Smooth muscle cell of trachea (primary cell): Measurements from ENCODE around the gene AHRR. TPM values are rescaled to one million over a fixed set of nuclear protein-coding genes. Genes with fewer than 3 reads are reported as not detected.

ENCODE experiments used
- total RNA-seq: library from RNA; depleted of rRNA; stranded (reverse); fragments of >200 nt; gene quantifications from 2 replicates; pipeline ENCODE4 v1.2.1, GENCODE V29; 2014

Gene AHRR
- total RNA-seq, result 55.7 and 86.8 TPM in 2 replicates

DNA sequence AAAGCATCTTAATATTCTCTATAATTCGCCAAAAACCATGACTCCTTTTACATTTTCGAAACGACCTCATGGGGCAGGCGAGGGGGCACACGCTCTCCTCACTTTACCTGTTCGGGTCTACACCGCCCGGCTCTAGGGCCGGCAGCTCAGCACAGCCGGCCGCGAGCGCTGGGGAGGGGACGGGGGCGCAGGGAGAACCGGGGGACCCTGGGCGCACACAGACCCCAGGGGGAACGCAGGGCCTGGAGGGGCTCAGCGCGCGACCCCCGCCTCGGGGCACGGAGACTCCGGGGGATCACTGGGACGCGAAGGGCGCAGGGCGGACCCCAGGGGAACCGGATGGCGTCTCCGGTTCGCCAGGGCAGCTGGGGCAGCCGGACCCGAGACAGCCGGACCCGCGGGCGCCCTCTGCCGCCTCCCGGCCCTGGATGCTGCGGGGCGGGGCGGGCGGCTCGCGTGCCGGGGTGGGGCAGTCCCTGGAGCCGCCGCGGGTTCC, at the start of gene AHRR:
Gene AHRR (plus strand): TSS at position 485 of the 496 bp plus-strand sequence. CDS start 22,189 bp downstream, outside the sequence.

DNA sequence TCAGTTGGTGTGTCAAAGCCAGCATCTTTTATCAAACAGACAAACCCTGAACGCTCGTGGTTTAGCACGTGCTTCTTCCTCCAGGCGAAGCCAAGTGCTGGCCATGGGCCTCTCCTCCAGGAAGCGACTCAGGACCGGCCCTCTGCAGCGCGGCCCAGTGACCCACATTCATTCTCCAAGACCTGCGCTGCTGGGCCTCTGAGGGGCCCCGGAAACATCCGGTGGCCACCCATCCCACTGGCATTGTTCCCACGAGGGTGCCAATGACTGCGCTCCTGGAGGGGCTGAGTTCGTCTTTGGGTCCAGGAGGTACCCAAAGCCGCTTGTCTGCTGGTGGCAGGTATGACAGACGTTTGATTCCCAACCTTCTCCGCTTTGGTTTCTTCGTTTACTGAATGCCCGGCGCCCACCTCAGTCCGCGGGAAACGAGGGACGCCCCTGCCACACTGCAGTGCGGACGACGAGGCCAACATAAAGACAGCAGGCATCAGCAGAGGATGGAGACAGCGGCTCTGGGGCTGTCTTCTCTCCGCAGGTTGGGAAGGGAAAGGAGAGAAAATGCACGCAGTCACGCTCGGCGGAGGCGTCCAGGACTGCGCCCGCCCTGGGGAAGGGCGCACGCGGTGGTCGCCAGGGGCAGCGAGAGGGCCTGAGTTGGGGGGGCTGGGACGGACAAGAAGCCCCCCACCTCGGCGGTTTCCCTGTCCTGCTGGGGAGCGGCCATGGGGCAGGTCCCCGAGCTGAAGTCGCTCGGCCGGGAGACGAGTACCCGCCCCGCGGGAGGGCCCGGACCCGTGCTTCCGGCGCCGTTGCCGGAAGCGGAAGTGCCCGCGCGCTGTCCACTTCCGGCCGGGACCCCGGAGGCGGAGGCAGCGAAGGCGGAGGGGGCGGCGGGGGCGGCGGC, 121.1 kb downstream of the AHRR start, which contains the start of gene EXOC3:
Gene EXOC3 (plus strand): TSS at position 842 of the 904 bp plus-strand sequence. CDS start 3,030 bp downstream, outside the sequence.

Other genes starting within 250 kb of the AHRR start
- under 0.01 TPM in 2 replicates for gene PLEKHG4B, start 229.5 kb upstream of the AHRR start, total RNA-seq
- gene LRRC14B, start 130.2 kb upstream of the AHRR start, total RNA-seq, result not detected in 2 replicates
- gene CCDC127, start 103.6 kb upstream of the AHRR start, total RNA-seq, result 7.1 and 7.8 TPM in 2 replicates
- 145 and 185 TPM in 2 replicates for gene SDHA, start 103.4 kb upstream of the AHRR start, total RNA-seq
- gene PDCD6, start 50.1 kb upstream of the AHRR start, total RNA-seq, result 105 and 122 TPM in 2 replicates
- 52.5 and 64.5 TPM in 2 replicates for gene EXOC3, start 121.5 kb downstream of the AHRR start, total RNA-seq
- 0.87 and 1.3 TPM in 2 replicates for gene SLC9A3, start 202.7 kb downstream of the AHRR start, total RNA-seq